Heart left ventricle (tissue), 13 donors: ENCODE measurements around the gene ATP1A1.

ENCODE experiments used
- CTCF ChIP-seq, 12 donors: fragments of 200-600 bp; sonication (generic) in 4 of 12; IDR thresholded peaks; one replicate each; pipeline versions ENCODE4 v1.5.0 to v1.8.0; 2018 to 2022; ENCODE audit warnings: antibody characterized with exemption in 12 of 12, mild to moderate bottlenecking in 5 of 12
- POLR2A ChIP-seq, 2 donors: fragments of 450-650 bp; IDR thresholded peaks; one replicate each; pipeline ENCODE4 v1.6.1; 2017; ENCODE audit warnings: antibody characterized with exemption in 2 of 2, mild to moderate bottlenecking in 2 of 2, moderate library complexity in 2 of 2
- donor health status: ischemic (EF 13 %, LVEDD 7.1; RV severe dilation, severe dysfunction).
- donor health status: DM: no; HTN: yes; CAD: no.
- donor health status: DM: no; HTN: no; CAD: no.
- donor health status: ischemic (EF 25% LVEDD 6.9; RV normal size, moderate dysfunction).
- donor health status: ischemic (EF 25% LVEDD 5.7; RV mildly dilated, moderate dysfunction).
- donor health status: ischemic (EF 35%, LVEDD 5.7; RV mildly dilated, moderate dysfunction).
- donor health status: nonischemic (EF 11% LVEDD 7.7; RV severe dilation, severe dysfunction).
- donor health status: DM: yes; HTN: yes; CAD: no.
- donor health status: PGD.
- donor health status: ischemic (EF 29% LVEDD 5.4; RV normal size, mild dysfunction).
- donor health status: nonischemic (EF 23%, LVEDD 6.1; RV moderate dilation, normal function).

- TF ChIP-seq CTCF (IDR thresholded peaks at IDR 0.05) (peak; percentile 18 to 54 (median 45)), POLR2A (IDR thresholded peaks at IDR 0.05) (no peak)
Measured at GRCh38 chr1:116360429-116361173, 12.4 kb upstream of the ATP1A1 start.
